ENCODE measurements around the gene GRID2. TPM values are rescaled to one million over a fixed set of nuclear protein-coding genes. Genes with fewer than 3 reads are reported as not detected.

The GRID2 gene
- total RNA-seq, 2 donors from 2014 or later: 0.28 TPM; not detected in 1

DNA sequence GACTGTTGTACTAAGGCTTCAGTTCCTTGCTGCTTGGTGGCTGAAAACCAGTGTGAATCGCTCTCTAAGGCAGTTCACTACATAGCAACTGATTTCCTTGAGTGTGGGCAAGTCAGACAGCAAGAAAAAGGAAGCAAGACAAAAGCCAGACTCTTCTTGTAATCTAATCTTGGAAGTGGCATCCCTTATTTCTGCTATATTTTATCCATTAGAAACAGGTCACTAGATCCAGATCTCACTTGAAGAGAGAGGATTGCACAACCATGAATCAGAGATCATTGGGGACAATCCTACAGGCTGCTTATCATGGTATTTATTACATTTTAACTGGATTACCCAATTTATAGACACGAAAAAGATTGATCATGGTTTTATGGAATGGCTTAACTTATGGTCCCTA, 684.5 kb downstream of the GRID2 start:
- no peaks in the 10 kb centered on the region for H3K4me1 ChIP-seq (ENCODE audit: control insufficient read depth in 1 of 2, low read depth in 2 of 2)
- TF ChIP-seq, protein P1, sequence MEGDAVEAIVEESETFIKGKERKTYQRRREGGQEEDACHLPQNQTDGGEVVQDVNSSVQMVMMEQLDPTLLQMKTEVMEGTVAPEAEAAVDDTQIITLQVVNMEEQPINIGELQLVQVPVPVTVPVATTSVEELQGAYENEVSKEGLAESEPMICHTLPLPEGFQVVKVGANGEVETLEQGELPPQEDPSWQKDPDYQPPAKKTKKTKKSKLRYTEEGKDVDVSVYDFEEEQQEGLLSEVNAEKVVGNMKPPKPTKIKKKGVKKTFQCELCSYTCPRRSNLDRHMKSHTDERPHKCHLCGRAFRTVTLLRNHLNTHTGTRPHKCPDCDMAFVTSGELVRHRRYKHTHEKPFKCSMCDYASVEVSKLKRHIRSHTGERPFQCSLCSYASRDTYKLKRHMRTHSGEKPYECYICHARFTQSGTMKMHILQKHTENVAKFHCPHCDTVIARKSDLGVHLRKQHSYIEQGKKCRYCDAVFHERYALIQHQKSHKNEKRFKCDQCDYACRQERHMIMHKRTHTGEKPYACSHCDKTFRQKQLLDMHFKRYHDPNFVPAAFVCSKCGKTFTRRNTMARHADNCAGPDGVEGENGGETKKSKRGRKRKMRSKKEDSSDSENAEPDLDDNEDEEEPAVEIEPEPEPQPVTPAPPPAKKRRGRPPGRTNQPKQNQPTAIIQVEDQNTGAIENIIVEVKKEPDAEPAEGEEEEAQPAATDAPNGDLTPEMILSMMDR (IDR thresholded peaks at IDR 0.05): no peak
- H3K27me3 ChIP-seq (replicated peaks; ENCODE audit: insufficient read depth): no peaks in the 10 kb centered on the region
- H3K27ac ChIP-seq: no peak overlapping the region
- H3K4me3 ChIP-seq: no peak overlapping the region
- no peak for ATAC-seq (ENCODE audit: insufficient number of reproducible peaks, low FRiP score, low read depth)
- no peaks in the 10 kb centered on the region for H3K9me3 ChIP-seq
- DNase-seq (ENCODE audit: low spot score): no peak
- H3K36me3 ChIP-seq: no peaks in the 10 kb centered on the region

DNA sequence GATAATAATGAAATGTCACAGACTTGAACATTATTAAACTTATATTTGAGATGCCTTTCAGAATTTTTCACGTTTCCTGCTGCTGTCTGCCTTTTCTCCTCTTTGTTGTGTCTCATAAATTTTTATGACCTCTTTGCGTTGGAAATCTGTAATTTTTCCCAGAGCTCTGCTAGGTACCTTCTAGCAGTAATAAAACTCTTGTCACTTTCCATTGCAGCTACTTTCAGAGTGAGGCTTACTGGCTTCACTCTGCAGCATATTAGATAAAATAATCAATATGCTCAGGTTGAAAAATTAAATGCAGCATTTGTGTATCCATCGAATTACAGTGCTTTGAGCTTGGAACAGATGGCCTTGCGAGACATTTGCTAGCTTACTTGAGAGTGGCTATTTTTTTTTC, 689.0 kb downstream of the GRID2 start:
- Histone ChIP-seq H3K9me3 (no peaks in the 10 kb centered on the region), H3K4me3 (no peak overlapping the region), H3K27me3 (replicated peaks; ENCODE audit: insufficient read depth) (no peaks in the 10 kb centered on the region), H3K27ac (no peak overlapping the region), H3K4me1 (ENCODE audit: control insufficient read depth in 1 of 2, low read depth in 2 of 2) (no peaks in the 10 kb centered on the region), H3K36me3 (no peaks in the 10 kb centered on the region)
- no peak for DNase-seq (ENCODE audit: low spot score)
- TF ChIP-seq, protein P1 (IDR thresholded peaks at IDR 0.05): no peak
- no peak for ATAC-seq (ENCODE audit: insufficient number of reproducible peaks, low FRiP score, low read depth)

DNA sequence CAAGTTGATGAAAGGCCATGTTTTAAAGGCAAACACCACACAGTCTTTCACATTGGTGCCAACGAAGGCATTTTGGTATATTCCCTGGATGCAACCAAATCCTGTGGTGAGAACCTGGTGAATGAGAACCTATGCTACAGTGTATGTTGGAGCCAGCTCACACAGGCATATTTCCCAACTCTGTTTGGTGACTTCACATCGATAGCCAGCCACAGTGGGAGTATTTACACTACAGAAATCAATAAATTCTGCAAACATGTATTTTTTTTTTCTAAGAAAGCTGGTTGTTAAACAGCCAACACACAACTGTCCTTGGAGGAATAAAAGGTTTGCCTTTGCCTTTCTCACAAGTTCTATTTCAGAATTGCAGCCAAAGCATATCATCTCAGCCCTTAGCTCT, 691.0 kb downstream of the GRID2 start:
- no peaks in the 10 kb centered on the region for H3K27me3 ChIP-seq (replicated peaks; ENCODE audit: insufficient read depth)
- no peaks in the 10 kb centered on the region for H3K36me3 ChIP-seq
- ATAC-seq (ENCODE audit: insufficient number of reproducible peaks, low FRiP score, low read depth) (no peak), DNase-seq (ENCODE audit: low spot score) (no peak)
- H3K27ac ChIP-seq: no peak overlapping the region
- no peaks in the 10 kb centered on the region for H3K9me3 ChIP-seq
- no peaks in the 10 kb centered on the region for H3K4me1 ChIP-seq (ENCODE audit: control insufficient read depth in 1 of 2, low read depth in 2 of 2)
- TF ChIP-seq, protein P1 (IDR thresholded peaks at IDR 0.05): no peak
- no peak overlapping the region for H3K4me3 ChIP-seq

DNA sequence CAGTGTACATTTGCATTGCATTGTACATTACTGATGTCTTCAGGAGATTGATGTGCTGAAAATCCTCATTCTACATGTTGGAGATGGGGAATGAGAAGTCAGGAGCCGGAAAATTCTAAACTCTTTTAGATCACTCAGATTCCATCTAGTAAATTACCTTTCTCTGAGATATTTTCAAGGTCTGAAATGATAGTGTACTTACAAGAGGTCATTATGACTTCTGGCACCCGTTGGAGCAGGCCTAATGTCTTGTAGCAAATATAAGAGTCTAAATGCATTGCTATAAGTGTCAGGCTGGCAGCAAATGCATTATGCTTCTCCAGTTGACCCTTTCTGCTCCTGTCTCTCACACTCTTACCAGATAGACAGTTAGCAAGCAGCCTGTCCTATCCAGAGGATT, 692.8 kb downstream of the GRID2 start:
- TF ChIP-seq, protein P1 (IDR thresholded peaks at IDR 0.05): no peak
- H3K27me3 ChIP-seq (replicated peaks; ENCODE audit: insufficient read depth): no peaks in the 10 kb centered on the region
- no peak for DNase-seq (ENCODE audit: low spot score)
- H3K27ac ChIP-seq: no peak overlapping the region
- H3K4me1 ChIP-seq (ENCODE audit: control insufficient read depth in 1 of 2, low read depth in 2 of 2): no peaks in the 10 kb centered on the region
- H3K4me3 ChIP-seq: no peak overlapping the region
- no peaks in the 10 kb centered on the region for H3K36me3 ChIP-seq
- no peaks in the 10 kb centered on the region for H3K9me3 ChIP-seq
- ATAC-seq (ENCODE audit: insufficient number of reproducible peaks, low FRiP score, low read depth): no peak

DNA sequence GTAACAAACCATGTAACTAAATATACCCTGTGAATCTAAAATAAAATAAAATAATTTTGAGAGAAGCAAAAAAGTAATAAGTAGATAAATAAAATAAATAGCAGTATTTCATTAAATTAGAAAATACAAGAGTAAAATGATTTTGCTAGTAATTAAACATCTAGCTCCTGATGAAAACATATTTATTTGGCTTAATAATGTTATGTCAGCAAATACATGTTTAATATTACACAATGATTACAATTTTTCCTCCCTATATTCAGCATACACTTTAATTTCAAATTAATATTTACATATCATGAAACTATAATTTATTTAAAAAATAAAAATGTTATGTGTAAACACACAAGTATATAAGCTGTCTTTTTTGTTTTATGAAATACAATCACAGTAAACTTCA, 697.1 kb downstream of the GRID2 start:
- ATAC-seq (ENCODE audit: insufficient number of reproducible peaks, low FRiP score, low read depth): no peak
- no peaks in the 10 kb centered on the region for H3K36me3 ChIP-seq
- TF ChIP-seq, protein P1 (IDR thresholded peaks at IDR 0.05): no peak
- H3K27me3 ChIP-seq (replicated peaks; ENCODE audit: insufficient read depth): no peaks in the 10 kb centered on the region
- H3K4me3 ChIP-seq: no peak overlapping the region
- no peak overlapping the region for H3K27ac ChIP-seq
- H3K9me3 ChIP-seq: no peaks in the 10 kb centered on the region
- H3K4me1 ChIP-seq (ENCODE audit: control insufficient read depth in 1 of 2, low read depth in 2 of 2): no peaks in the 10 kb centered on the region
- DNase-seq (ENCODE audit: low spot score): no peak

Data from thoracic aorta (tissue), 2 donors.